ENCODE measurements around the gene OR52A1. TPM values are rescaled to one million over a fixed set of nuclear protein-coding genes. Genes with fewer than 3 reads are reported as not detected.

OR52A1 gene
- total and polyA plus RNA-seq, 9 of the 15 experiments (the other 6 are each of a cell fraction or from before 2014, with no cell fraction given), result under 0.01 to 0.33 (median 0.13) TPM; not detected in 3

- TF ChIP-seq, protein P1, sequence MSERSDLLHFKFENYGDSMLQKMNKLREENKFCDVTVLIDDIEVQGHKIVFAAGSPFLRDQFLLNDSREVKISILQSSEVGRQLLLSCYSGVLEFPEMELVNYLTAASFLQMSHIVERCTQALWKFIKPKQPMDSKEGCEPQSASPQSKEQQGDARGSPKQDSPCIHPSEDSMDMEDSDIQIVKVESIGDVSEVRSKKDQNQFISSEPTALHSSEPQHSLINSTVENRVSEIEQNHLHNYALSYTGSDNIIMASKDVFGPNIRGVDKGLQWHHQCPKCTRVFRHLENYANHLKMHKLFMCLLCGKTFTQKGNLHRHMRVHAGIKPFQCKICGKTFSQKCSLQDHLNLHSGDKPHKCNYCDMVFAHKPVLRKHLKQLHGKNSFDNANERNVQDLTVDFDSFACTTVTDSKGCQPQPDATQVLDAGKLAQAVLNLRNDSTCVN (CRISPR knock-in tag; IDR thresholded peaks at IDR 0.05), result no peak
- TF ChIP-seq, protein P2, sequence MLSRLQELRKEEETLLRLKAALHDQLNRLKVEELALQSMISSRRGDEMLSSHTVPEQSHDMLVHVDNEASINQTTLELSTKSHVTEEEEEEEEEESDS (CRISPR knock-in tag; IDR thresholded peaks at IDR 0.05), result no peak
- TF ChIP-seq ZNF3 (CRISPR knock-in tag; IDR thresholded peaks at IDR 0.05) (no peak), POLR2AphosphoS2 (IDR thresholded peaks at IDR 0.05; ENCODE audit: low read length) (no peak), SMAD2 (IDR thresholded peaks at IDR 0.05; ENCODE audit: low read depth, low read length) (no peak), ZMIZ1 (IDR thresholded peaks at IDR 0.05; ENCODE audit: low read depth in 2 of 2, low read length in 2 of 2) (peak in 1 of 2 experiments; percentile 83; a peak in 2 of 4 replicates), NCOA4 (IDR thresholded peaks at IDR 0.05; ENCODE audit: partially characterized antibody) (no peak), ZBTB49 (CRISPR knock-in tag; IDR thresholded peaks at IDR 0.05; ENCODE audit: borderline replicate concordance) (no peak), THAP12 (CRISPR knock-in tag; IDR thresholded peaks at IDR 0.05) (no peak), SMARCC2 (IDR thresholded peaks at IDR 0.05; ENCODE audit: low read depth) (peak; percentile 69; the same call in 1 of the 2 replicates), SAP30 (IDR thresholded peaks at IDR 0.05; ENCODE audit: borderline replicate concordance, insufficient read depth, low read depth, low read length, poor library complexity, severe bottlenecking) (no peak), CSDE1 (IDR thresholded peaks at IDR 0.05) (no peak), PHF21A (IDR thresholded peaks at IDR 0.05; ENCODE audit: borderline replicate concordance, low read depth) (no peak), ZNF174 (CRISPR knock-in tag; IDR thresholded peaks at IDR 0.05) (no peak), KDM2B (CRISPR knock-in tag; IDR thresholded peaks at IDR 0.05) (no peak)
- TF ChIP-seq, protein P3, sequence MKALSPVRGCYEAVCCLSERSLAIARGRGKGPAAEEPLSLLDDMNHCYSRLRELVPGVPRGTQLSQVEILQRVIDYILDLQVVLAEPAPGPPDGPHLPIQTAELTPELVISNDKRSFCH (CRISPR knock-in tag; IDR thresholded peaks at IDR 0.05), result no peak
- TF ChIP-seq, protein P3 (tag; IDR thresholded peaks at IDR 0.05), result peak; percentile 66
Observed at GRCh38 chr11:5131584-5132335, 22.8 kb downstream of the OR52A1 start (continued).
